K562 (cell line): ENCODE measurements around the gene TMPRSS5. TPM values are rescaled to one million over a fixed set of nuclear protein-coding genes. Genes with fewer than 3 reads are reported as not detected.

Experiments
- ASH1L ChIP-seq: fragments of 450-650 bp; IDR thresholded peaks from 2 replicates; pipeline ENCODE4 v1.6.1; 2018; ENCODE audit warnings: borderline replicate concordance, mild to moderate bottlenecking, low read depth; ENCODE audit not compliant: partially characterized antibody
- CEBPG ChIP-seq, 3 experiments: fragments of 200-800 bp in 1 of 3; sonication (Bioruptor generic) in 1 of 3; sonication (generic) in 1 of 3; formaldehyde crosslinking in 1 of 3; IDR thresholded peaks in 2 of 3; conservative IDR thresholded peaks in 1 of 3; 2 replicates each; pipeline versions ENCODE4 v1.6.1 to v1.8.0; 2016 to 2022; ENCODE audit warnings: missing compliant biosample characterization in 2 of 3, missing genetic modification characterization in 2 of 3, mild to moderate bottlenecking in 1 of 3, missing genetic modification reagents in 1 of 3
- DPF2 ChIP-seq: fragments of 450-650 bp; IDR thresholded peaks from 2 replicates; pipeline ENCODE4 v1.6.1; 2016
- ERF ChIP-seq: fragments of 450-650 bp; formaldehyde crosslinking; IDR thresholded peaks from 2 replicates; pipeline ENCODE4 v1.4.0; 2020; ENCODE audit warnings: mild to moderate bottlenecking, mixed read lengths
- GABPB1 ChIP-seq: sonication (generic); formaldehyde crosslinking; IDR thresholded peaks from 2 replicates; pipeline ENCODE4 v1.8.0; 2022; ENCODE audit warnings: mild to moderate bottlenecking, missing genetic modification reagents
- GTF2A2 ChIP-seq: IDR thresholded peaks from 2 replicates; pipeline ENCODE4 v1.6.1; 2016; ENCODE audit warnings: mild to moderate bottlenecking, missing genetic modification characterization, missing compliant biosample characterization
- HDAC2 ChIP-seq: fragments of 450-650 bp; IDR thresholded peaks from 2 replicates; pipeline ENCODE4 v1.6.1; 2016; ENCODE audit warnings: mild to moderate bottlenecking
- LCOR ChIP-seq: sonication (generic); formaldehyde crosslinking; IDR thresholded peaks from 2 replicates; pipeline ENCODE4 v1.8.0; 2022; ENCODE audit warnings: mild to moderate bottlenecking, missing genetic modification reagents
- PTBP1 ChIP-seq: fragments of 200-400 bp; formaldehyde crosslinking; IDR thresholded peaks from 2 replicates; pipeline ENCODE4 v1.6.1; 2017; ENCODE audit warnings: low read depth, low read length
- STAT5B ChIP-seq: fragments of 250-450 bp; sonication (Bioruptor Pico); IDR thresholded peaks from 2 replicates; pipeline ENCODE4 v1.8.0; 2021; ENCODE audit warnings: mild to moderate bottlenecking, inconsistent platforms
- XRCC5 ChIP-seq: fragments of 200-400 bp; formaldehyde crosslinking; IDR thresholded peaks from 2 replicates; pipeline ENCODE4 v1.6.1; 2017; ENCODE audit warnings: low read depth, mild to moderate bottlenecking, low read length
- ZNF124 ChIP-seq: sonication (generic); formaldehyde crosslinking; IDR thresholded peaks from 2 replicates; pipeline ENCODE4 v1.8.1; 2022; ENCODE audit warnings: missing genetic modification reagents
- ZNF133 ChIP-seq: fragments of 250-450 bp; sonication (Bioruptor Pico); IDR thresholded peaks from 2 replicates; pipeline ENCODE4 v1.4.0; 2020; ENCODE audit warnings: mild to moderate bottlenecking
- polyA plus RNA-seq, 8 experiments: library from polyadenylated mRNA; depleted of rRNA in 4 of 8; stranded (reverse) in 5 of 8; unstranded in 3 of 8; fragments of >200 nt; fragmentation: Nextera tagmentation in 2 of 8; fragmentation: Illumina TruSeq in 1 of 8; extraction: Ambion mirVana in 2 of 8; extraction: Trizol in 1 of 8; gene quantifications; 2 replicates each; pipeline versions ENCODE4 v1.2.1 to v1.2.3, GENCODE V29; 2011 to 2014; ENCODE audit warnings: inconsistent platforms in 1 of 8, missing spikeins in 1 of 8
- total RNA-seq, 7 experiments: library from RNA; depleted of rRNA in 6 of 7; stranded (reverse); fragments of >200 nt in 6 of 7; fragmentation: Illumina TruSeq in 2 of 7; extraction: Trizol in 2 of 7; gene quantifications; 2 replicates each; pipeline versions ENCODE4 v1.2.1 to v1.2.3, GENCODE V29; 2011 to 2021; ENCODE audit warnings: low replicate concordance in 1 of 7
- TF ChIP-seq, protein P1 (sequence below), 2 experiments: fragments of 200-800 bp in 1 of 2; sonication (Bioruptor generic) in 1 of 2; sonication (generic) in 1 of 2; formaldehyde crosslinking in 1 of 2; IDR thresholded peaks in 1 of 2; conservative IDR thresholded peaks in 1 of 2; 2 replicates each; pipeline versions ENCODE4 v1.5.0 to v1.6.1; 2016 to 2020; ENCODE audit warnings: missing compliant biosample characterization in 1 of 2, missing genetic modification characterization in 1 of 2, missing genetic modification reagents in 1 of 2
- TF ChIP-seq, protein P2 (sequence below): fragments of 250-450 bp; sonication (Bioruptor Pico); IDR thresholded peaks from 2 replicates; pipeline ENCODE4 v1.5.0; 2021
- TF ChIP-seq, protein P3 (sequence below): fragments of 250-450 bp; sonication (Bioruptor Pico); IDR thresholded peaks from 2 replicates; pipeline ENCODE4 v1.8.0; 2021; ENCODE audit warnings: borderline replicate concordance, mild to moderate bottlenecking, moderate library complexity; ENCODE audit not compliant: poor library complexity, severe bottlenecking
- TF ChIP-seq, protein P4 (sequence below): sonication (generic); formaldehyde crosslinking; IDR thresholded peaks from 2 replicates; pipeline ENCODE4 v1.8.0; 2022; ENCODE audit warnings: mild to moderate bottlenecking, missing genetic modification reagents
- TF ChIP-seq, protein P5 (sequence below), 2 experiments: fragments of 450-650 bp; IDR thresholded peaks; 2 replicates each; pipeline ENCODE4 v1.6.1; 2018; ENCODE audit warnings: mild to moderate bottlenecking in 2 of 2, low read depth in 1 of 2; ENCODE audit not compliant: partially characterized antibody in 2 of 2

The TMPRSS5 gene
- total and polyA plus RNA-seq, 9 of the 15 experiments (the other 6 are each of a cell fraction or from before 2014, with no cell fraction given) = 0.07 to 0.49 (median 0.17) TPM; not detected in 1

DNA sequence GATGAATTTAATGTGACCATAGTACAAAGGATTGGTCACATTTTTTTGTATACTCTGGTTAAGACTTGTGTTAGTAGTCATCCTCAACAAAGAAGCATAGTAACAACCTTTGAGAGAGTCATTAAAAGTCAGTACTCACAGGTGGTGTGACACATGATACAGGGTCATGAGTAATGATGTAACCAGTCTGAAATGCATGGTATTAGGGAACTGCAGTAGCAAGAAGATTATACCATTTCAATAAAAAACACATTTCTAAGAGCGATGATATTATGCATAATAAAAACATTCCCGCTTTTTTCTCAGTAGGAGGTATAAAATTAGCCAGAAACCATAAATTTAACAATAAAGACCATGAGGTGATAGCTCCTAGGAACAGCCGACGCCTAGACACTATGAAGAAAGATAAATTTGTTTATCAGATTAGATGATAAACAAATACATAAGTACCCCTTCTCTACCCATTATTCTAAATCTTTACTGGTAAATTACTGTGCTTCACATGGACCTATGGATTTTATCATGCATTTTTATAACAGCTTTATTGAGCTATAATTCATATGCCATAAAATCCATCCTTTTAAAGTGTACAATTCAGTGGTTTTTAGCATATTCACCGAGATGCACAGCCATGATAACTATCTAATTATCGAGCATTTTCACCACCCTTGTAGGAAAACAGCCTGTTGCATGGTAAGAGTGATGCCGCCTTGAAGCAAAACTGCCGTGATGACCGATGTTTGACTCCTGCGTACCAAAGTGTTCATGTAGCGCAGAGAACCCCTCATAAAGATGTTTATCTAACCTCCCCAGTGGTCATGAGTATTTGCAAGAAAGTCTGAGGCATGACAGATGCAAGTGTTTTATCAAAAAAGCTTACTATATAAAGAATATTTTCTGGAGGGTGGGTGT is 41.8 kb downstream of the TMPRSS5 start (continued):
- TF ChIP-seq, protein P1, sequence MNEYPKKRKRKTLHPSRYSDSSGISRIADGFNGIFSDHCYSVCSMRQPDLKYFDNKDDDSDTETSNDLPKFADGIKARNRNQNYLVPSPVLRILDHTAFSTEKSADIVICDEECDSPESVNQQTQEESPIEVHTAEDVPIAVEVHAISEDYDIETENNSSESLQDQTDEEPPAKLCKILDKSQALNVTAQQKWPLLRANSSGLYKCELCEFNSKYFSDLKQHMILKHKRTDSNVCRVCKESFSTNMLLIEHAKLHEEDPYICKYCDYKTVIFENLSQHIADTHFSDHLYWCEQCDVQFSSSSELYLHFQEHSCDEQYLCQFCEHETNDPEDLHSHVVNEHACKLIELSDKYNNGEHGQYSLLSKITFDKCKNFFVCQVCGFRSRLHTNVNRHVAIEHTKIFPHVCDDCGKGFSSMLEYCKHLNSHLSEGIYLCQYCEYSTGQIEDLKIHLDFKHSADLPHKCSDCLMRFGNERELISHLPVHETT (CRISPR knock-in tag; conservative IDR thresholded peaks at IDR 0.05 in 1 of 2, IDR thresholded peaks at IDR 0.05 in 1 of 2) = no peak
- TF ChIP-seq ZNF124 = no peak
- TF ChIP-seq, protein P2, sequence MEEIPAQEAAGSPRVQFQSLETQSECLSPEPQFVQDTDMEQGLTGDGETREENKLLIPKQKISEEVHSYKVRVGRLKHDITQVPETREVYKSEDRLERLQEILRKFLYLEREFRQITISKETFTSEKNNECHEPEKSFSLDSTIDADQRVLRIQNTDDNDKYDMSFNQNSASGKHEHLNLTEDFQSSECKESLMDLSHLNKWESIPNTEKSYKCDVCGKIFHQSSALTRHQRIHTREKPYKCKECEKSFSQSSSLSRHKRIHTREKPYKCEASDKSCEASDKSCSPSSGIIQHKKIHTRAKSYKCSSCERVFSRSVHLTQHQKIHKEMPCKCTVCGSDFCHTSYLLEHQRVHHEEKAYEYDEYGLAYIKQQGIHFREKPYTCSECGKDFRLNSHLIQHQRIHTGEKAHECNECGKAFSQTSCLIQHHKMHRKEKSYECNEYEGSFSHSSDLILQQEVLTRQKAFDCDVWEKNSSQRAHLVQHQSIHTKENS (CRISPR knock-in tag) = no peak
- TF ChIP-seq HDAC2 = no peak
- TF ChIP-seq ASH1L = no peak
- no peak for TF ChIP-seq STAT5B (CRISPR knock-in tag)
- TF ChIP-seq ZNF133 (CRISPR knock-in tag) = no peak
- no peak for TF ChIP-seq PTBP1
- TF ChIP-seq, protein P3, sequence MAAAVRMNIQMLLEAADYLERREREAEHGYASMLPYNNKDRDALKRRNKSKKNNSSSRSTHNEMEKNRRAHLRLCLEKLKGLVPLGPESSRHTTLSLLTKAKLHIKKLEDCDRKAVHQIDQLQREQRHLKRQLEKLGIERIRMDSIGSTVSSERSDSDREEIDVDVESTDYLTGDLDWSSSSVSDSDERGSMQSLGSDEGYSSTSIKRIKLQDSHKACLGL (CRISPR knock-in tag) = no peak
- TF ChIP-seq, protein P4, sequence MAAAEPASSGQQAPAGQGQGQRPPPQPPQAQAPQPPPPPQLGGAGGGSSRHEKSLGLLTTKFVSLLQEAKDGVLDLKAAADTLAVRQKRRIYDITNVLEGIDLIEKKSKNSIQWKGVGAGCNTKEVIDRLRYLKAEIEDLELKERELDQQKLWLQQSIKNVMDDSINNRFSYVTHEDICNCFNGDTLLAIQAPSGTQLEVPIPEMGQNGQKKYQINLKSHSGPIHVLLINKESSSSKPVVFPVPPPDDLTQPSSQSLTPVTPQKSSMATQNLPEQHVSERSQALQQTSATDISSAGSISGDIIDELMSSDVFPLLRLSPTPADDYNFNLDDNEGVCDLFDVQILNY = no peak
- TF ChIP-seq CEBPG (CRISPR knock-in tag; IDR thresholded peaks at IDR 0.05) = peak; percentile 81
- TF ChIP-seq CEBPG (tag; conservative IDR thresholded peaks at IDR 0.05 in 1 of 2, IDR thresholded peaks at IDR 0.05 in 1 of 2) = peak in 1 of 2 experiments; percentile 94; a peak in 3 of 4 replicates
- TF ChIP-seq, protein P5, sequence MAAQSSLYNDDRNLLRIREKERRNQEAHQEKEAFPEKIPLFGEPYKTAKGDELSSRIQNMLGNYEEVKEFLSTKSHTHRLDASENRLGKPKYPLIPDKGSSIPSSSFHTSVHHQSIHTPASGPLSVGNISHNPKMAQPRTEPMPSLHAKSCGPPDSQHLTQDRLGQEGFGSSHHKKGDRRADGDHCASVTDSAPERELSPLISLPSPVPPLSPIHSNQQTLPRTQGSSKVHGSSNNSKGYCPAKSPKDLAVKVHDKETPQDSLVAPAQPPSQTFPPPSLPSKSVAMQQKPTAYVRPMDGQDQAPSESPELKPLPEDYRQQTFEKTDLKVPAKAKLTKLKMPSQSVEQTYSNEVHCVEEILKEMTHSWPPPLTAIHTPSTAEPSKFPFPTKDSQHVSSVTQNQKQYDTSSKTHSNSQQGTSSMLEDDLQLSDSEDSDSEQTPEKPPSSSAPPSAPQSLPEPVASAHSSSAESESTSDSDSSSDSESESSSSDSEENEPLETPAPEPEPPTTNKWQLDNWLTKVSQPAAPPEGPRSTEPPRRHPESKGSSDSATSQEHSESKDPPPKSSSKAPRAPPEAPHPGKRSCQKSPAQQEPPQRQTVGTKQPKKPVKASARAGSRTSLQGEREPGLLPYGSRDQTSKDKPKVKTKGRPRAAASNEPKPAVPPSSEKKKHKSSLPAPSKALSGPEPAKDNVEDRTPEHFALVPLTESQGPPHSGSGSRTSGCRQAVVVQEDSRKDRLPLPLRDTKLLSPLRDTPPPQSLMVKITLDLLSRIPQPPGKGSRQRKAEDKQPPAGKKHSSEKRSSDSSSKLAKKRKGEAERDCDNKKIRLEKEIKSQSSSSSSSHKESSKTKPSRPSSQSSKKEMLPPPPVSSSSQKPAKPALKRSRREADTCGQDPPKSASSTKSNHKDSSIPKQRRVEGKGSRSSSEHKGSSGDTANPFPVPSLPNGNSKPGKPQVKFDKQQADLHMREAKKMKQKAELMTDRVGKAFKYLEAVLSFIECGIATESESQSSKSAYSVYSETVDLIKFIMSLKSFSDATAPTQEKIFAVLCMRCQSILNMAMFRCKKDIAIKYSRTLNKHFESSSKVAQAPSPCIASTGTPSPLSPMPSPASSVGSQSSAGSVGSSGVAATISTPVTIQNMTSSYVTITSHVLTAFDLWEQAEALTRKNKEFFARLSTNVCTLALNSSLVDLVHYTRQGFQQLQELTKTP (IDR thresholded peaks at IDR 0.05; ENCODE audit: low read depth in 1 of 2, partially characterized antibody in 2 of 2) = no peak
- TF ChIP-seq GTF2A2 (tag) = no peak
- TF ChIP-seq DPF2 = no peak; the same call in 1 of the 2 replicates
- no peak for TF ChIP-seq ERF (CRISPR knock-in tag)
- no peak for TF ChIP-seq GABPB1
- TF ChIP-seq LCOR = no peak
- no peak for TF ChIP-seq XRCC5
